ENCODE results near the gene CDH4.

CDH4 gene

DNA sequence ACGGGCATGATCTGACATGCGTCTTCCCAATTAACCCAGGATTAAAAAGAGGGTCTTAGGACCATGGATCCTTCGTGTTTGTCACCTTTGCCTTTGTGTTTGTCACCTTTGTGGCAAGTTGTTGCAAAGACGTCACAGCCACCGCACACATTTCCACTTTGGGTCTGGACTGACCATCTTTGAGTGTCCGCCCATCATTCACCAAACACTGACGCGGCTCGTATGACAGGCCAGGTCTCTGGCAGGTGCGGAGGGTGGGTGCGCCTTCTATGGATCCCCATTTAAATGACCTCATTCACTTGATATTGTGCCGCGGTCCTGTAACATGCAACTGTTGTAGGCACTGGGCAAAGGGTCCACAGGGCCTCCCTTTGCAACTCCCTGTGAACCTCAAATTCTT, 409.5 kb downstream of the CDH4 start:
- no peak for DNase-seq

DNA sequence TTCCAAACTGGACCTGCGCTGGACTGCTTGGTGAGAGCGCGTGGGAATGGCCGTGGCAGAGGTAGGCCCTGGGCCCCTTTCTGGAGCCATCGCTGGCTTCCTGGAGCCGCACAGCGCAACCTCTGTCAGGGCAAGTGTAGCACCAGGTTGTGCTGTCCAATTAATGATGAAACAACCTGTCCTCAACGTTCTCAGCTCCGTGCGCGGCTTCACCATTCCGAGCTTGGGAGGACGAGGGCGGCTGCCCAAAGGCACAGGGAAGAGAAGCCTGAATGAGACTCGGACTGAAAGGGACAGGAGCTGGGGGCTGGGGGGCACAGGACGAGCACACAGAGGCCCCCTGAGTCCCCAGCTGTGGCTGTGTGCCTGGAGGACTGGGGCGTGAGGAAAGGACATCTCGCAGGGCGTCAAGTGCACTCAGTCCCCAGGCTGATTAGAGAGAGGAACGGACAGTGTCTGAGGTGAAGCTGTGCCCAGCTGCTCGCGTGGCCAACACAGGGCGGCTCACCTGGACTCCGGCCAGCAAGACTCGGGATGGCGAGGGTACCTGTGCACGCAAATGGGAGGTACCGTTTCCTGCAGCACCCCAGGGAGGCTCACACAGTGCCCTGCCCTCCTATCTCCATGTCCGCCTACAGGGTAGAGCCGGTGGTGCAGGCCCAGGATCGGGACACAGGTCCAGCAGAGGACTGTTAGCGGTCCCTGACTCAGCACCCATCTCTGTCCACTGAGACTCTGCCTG, 410.3 kb downstream of the CDH4 start:
- DNase-seq, result no peak

DNA sequence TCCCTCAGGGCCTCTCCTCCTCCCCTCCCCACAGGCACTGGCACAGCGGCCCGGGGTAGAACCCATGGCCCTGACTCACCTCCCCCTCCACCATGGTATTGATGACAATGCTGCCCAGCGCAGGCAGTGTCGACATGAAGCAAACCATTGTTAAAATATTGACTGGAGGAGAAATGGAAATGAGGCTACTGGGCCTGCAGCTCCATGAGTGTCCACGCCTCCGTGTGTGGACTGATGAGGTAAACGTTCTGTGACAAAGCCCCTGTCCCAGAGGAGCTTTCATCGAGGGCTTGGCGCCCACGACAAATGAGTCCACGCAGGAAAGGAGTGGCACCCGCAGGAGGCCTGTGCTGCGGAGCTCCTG, 410.9 kb downstream of the CDH4 start:
- no peak for DNase-seq

DNA sequence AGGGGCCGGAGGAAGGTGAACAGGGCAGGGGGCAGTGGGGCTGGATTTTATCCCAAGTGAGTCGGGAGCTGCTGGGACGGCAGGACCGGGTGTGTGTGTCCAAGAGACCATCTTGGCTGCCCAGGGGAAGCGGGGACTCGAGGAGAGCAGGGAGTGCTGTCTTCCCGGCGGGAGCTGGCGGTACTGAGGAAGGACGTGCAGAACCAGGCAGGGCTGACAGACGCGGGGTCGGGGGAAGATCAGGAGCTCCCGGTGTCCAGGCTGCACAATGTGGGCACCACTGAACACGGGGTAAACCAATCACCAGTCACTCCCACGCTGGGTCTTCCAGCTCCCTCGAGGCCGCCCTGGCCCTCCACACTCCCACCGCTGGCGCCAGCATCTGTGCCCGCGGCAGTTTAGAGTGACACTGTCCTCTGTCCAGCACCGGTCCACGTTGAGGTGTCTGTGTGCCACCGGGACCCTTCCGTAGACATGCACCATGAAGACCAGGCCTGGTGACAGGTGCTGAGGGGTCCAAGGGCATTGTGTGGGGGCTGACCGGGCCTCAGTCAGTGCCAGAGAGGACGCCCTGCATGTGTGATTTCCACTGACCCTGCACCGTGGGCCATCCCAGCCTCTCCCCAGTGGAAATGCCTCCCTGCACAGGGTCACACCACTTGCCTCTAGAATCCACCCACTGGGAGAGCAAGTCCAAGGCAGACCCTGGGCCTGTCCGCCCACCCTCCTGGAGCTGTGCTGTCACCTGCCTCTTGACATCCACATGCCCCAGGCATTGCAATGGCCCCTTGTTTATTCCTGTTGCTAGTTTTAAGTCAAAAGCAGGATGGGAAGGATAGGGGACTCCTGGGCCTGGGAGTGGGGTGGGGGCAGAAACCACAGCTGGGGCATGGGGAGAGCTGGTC, 411.7 kb downstream of the CDH4 start:
- no peak for DNase-seq

DNA sequence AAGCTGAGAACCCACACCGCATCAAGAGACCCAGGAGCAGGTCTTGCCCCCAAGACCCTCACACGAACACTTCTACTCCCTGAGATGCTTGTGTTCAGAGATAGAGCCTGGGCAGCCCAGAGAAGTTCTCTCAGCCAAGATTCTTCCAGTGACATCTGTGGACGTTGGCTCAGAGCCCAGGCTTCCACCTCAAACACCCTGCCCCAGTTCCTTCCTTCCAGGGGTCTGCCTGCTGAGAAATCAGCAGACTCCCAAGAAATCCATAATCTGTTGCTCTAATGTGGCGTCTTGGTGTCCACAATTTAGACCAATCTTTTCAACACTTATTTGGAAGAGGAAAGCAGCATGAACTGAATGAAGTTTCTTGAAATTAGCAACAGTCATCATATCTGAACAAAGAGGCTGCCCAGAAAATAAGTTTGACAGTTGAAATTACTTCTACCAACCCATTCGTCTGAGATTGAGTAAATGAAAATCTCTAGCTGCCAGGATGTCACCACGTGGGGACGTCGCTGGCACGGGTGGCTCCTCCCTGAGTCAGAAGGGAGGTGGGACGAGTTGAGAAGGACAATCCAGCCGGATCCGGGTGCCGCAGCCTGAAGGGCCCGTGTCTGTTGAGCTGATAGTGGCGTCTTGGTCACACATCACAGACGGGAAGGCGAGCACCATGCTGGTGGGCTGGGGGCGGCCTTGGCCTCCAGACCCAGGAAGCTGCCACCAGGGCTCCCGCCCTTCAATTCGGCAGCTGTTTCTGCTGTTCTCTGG, 412.7 kb downstream of the CDH4 start:
- DNase-seq, result peak; percentile 9

DNA sequence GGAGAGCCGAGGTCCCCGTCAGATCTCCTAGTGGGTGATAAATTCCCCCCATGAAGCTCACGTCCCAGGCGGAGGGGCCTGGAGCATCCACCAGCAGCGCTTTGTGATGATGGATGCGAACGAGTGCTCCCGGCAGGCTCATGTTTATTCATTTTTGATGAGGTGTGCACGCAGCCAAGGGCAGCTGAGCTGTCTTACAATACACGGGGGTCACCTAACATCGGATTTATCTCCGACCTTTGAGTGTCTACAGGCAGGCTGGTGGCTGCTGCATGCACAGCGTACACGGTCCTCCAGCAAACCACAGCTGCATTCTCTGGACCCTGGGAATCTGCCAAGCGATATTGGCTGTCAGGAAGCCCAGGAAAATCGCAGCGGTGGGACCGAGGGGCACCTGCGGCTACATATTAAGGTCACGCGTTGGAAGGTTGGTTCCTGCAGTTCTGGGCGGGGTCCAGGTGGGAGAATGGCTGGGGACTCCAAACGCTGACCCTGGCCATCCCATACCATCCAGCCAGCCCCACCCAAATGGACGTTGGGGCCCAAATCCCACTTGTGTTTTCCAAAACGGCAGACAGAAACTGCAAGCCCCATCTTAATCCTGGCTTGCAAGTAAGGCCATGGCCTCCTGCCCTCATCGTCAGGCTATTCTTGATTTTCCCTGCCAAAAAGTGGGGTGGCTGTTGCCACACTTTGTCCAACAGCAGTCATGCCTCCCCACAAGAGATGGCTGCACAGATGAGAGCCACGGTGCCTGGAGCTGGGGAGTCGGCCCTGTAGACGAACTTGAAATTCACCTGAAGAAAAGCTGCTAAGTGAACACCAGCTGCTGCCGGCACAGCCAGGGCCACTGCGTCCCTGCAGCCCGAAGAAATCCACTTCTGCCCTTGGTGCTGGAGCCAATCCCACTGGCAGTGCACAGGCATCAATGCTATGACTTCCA, 413.7 kb downstream of the CDH4 start:
- no peak for DNase-seq

DNA sequence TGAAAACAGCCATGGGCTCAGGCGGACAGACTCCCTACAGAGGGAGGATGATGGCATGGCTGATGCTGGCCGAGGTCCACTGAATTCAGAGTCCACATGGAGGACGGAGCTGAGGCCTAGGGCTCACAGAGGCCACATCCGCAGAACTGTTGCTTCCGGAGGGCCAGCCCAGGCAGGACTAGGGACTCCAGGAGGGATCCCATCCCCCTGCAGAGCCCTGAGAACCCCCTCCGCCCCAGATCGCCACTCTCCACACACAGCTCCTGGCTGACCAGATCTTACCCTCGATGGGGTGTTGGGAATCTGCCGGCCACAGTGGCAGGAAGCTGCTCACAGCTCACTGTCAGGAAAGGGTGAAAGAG, 414.4 kb downstream of the CDH4 start:
- DNase-seq, result no peak

DNA sequence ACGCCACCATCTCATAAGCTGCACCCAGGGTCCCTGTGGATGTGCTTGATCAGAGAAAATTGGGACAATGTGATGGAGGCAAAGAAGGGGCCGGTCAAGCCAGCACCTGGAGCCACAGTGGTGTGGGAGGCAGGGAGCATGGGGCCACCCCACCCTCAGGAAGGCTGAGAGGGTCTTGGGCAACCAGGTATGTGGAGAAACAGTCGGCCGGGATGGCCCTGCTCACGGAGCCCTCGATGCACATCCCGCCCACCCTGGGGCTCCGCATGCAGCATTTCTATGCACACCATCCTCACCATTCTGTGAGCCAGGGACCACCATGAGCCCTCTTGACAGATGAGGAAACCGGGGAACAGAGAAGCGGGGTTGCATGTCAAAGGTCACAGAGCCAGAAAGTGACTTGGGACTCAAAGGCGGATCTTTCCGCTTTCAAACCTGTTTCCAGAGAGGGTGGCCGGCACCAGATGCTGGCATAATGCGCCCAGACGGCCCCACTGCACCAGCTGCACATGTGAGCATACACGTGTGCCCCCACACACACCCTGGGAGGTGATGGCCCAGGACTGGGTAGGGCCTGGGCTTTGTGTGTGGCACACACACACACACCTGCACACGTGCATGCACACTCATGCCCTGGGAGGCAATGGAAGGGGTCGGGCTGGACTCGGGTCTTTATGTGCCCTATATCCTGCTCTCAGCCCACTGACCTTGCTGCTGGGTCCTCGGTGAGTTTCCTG, 415.2 kb downstream of the CDH4 start:
- no peak for DNase-seq

DNA sequence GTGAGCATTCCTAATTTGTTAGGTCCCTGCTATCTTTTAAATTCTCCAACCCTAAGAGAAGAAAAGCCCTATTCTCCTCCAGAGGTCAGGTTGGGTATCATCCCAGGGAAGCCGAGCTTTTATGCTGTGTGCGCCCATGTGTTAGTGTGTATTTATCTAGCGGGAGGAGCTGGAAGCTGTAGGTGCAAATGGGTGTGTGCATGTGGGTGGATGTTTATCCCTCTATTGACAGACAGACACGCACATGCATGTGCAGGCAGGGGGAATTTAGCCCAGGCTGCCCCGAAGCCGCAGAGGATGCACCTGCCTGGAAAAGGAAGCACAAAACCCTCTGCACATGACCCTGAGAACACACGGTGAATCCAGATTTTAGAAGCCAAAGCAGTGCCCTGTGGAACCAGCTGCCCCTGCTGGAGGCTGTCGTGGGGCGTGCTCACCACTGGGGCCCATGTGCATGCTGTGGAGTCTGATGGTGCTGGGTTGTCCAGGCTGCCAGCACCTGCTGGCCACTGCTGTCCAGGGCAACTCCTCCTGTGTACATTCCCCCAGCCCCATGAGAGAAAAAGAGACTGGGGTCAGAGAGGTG, 416.1 kb downstream of the CDH4 start:
- DNase-seq, result no peak

DNA sequence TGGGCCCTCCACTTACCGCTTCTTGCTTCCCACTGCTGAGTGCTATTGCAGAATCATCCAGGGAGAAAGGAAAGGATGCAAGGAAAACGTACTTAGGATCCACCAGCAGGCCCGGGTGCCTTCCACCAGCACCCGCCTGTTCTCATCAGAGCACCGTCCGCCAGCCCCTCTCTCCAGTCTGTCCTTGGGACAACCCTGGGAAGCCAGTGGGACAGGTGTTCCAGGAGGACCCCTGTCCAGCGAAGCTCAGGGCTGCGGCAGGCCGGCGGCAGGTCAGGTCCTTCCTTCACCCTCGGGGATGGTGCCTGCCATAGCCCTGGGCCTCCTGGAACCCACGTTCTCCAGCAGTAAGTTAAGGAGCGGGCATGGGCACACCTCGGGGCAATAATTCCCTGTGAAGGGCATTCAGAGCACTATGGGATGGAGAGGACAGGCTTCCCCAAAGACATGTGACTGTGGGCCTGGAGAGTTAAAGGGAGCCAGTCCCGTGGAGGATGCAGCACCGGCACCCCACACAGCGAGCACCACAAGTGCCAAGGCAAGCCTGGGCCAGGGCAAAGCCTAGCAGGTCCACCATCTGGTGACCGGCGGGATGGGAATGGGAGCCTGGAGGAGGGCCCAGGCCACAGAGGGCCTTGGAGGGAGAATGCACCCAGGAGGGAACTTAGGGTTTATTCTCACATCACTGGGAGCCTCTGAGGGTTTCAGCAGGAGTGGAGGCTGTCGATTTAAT, 416.9 kb downstream of the CDH4 start:
- no peak for DNase-seq

DNA sequence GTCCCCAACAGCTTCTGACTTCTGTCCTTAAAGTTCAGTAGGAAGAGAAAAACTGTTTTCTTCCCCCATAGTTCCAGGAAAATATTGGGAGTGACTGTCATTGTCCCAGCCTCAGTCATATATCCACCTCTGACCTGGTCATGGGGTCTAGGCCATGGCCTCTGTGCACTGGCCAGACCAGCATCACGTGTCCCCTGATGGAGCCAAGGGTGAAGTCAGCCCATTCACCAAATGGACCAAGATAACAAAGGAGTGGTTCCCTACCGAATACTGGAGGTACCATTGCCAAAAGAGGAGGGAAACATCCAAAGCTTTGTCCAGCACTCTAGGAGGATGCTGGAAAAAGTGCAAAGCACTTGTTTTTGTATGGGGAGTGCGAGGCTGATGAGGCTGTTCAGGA, 418.2 kb downstream of the CDH4 start:
- no peak for DNase-seq

DNA sequence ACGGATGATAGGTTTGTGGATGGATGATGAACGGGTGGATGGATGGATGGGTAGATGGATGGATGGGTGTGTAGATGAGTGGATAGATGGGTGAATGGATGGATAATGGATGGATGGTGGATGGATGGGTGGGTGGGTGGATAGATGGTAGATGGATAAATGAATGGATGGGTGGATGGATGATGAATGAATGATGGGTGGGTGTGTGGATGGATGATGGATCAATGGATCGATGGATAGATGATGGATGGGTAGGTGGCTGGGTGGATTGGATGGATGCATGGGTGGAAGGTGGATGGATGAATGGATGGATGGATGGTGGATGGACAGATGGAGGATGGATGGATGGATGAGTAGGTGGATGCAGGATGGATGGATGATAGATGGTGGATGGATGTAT, 419.5 kb downstream of the CDH4 start:
- DNase-seq, result no peak

DNA sequence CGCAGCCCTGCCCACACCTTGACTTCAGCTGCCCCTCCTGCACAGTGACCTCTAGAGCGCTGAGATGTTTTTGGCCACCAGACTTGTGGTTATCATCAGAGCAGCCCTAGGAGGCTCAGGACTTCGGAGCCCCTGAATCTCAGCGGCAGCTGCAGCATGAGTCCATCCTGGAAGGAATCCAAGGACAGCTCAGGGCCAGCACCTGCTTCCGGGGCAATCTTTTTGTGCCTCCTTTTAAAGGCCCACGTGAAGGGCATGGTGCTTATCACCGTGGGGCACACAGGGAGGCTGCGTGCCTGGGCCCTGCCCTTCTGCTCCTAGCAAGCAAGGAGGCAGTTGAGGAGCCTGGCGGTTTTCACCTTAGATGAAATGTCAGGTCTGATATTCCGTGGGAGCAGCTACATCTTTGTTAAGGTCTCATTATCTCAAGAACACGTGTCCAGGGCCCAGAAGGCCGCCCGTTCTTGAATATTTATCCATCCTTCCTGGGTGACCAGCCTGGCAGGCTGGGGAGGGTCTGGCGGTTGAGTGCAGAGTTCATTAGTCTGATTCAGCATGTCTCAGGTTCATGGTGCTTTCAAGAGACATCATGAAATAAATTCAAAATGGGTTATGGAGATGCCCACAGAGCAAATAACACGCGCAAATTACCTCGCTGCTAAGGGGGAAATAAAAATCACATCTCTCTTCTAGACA, 421.2 kb downstream of the CDH4 start:
- no peak for DNase-seq

DNA sequence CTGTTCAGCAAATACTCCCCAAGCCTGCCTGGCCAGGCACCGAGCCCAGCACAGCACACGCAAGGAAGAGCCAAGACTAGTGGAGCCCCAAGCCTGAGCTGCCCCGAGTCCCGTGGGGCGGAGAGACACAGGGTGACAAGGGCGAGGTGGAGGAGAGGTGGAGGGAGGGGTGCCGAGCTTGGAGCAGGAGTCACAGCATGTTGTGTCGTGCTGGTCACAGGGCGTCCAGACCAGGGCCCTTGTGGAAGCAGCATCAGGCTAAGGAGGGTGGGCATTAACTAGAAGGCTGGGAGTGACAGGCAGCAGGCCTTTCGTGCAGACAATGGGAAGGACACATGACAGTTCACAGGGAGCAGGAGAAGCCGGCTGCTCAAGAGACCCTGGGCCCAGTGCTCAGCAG, 422.1 kb downstream of the CDH4 start:
- no peak for DNase-seq

DNA sequence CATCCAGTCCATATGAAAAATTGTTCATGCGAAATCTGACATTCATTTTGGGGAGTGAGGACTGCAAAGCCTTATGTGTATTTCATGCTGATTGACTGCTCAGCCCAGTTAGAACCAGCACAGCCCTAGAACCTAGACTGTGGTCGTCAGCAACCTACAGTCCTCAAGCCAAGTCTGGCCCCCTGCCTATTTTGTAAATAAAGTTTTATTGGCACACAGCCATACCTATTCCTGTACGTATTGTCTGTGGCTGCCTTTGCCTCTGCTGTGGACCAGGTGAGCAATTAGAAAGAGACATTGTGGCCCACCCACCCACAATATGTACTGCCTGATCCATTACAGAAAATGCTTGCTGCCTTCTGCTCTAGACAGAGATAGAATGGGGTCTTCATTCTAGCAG, 422.6 kb downstream of the CDH4 start:
- no peak for DNase-seq

DNA sequence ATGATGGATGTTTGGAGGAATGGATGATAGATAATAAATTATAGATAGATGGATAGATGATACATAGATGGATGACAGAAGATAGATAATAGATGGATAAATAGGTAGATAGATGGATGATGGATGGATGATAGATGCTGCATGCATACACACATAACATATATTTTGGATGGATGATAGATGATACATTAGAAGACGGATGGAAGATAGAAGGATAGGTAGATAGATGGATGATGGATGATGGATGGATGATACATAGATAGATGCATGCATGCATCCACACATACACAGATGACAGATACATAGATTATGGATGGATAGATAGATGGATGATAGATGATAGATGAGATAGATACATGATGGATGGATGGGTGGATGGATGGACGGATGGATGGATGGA, 425.9 kb downstream of the CDH4 start:
- DNase-seq, result no peak

DNA sequence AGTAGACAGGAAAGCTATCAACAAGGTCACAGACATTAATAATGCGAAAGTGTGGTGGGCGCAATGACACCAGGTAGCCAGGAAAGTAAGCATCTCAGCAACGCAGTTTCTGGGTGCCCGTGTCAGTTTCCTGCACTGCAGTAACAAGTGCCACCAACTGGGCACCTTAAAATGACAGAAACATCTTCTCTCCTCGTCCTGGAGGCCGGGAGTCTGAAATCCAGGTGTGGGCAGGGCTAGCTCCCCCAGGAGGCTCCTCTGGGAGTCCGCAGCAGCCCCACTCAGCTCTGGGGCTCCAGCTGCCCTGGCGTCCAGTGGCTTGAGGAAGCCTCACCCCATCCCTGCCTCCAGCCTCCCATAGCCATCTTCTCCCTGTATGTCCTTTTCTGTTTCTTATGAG, 426.4 kb downstream of the CDH4 start:
- DNase-seq, result no peak

DNA sequence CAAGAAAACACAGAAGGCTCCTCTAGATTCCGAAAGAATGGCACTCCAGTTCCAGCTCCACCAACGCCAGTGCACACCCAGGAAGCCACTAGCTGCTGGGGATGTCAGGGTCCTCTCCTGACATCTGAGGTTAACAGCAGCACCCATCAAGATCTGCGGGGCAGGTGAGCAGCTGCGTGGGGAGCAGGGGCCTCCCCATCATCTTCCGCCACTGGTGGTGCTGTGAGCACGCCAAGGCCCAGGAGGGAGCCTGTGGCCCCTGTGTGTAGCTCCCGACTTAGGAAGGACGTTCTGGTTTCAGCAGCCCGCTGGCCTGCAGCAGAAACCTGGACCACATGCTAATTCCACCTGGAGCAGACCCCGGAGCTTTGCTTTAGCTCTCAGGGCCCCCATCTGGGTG, 427.4 kb downstream of the CDH4 start:
- DNase-seq, result no peak

DNA sequence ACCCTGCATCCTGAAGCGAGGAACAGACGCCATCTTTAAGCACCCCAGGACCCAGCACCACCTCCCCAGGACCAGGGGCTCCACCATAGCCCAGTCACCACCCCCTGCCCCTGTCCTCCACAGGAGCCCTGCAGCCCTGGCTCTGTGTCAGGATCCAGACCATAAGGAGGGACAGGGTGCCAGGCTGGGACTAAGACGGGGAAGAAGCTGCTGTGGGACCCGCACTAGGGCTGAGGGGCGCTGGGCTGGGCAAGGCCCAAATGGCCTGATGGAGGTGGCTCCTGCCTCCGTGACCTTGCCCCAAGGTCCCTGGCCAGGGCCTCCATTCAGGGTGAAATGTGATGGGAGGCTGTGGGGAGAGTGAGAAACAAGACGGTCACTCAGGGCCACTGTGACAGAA, 428.0 kb downstream of the CDH4 start:
- no peak for DNase-seq

All from fibroblast of skin of scalp (primary cell).